T-helper 22 cell (primary cell): ENCODE data around the gene FOLR2.
"Not testable (repeated sequence)": the region's sequence is repeated elsewhere in the genome, so short reads cannot be mapped to it uniquely, and the experiment has no call there.

Source experiments
- DNase-seq: peaks from one replicate; pipeline ENCODE4 v3.0.0-alpha.2; 2020; ENCODE audit warnings: low read depth

The FOLR2 gene

GRCh38 chr11:72216638-72217037, at the start of gene FOLR2:
FOLR2 (plus strand) TSS chr11:72216794; CDS start chr11:72218585, 1,791 bp downstream.
- no peak for DNase-seq

GRCh38 chr11:72169046-72169555, 47.5 kb upstream of the FOLR2 start:
- not testable (repeated sequence) for DNase-seq

GRCh38 chr11:72169754-72170153, 46.8 kb upstream of the FOLR2 start:
- not testable (repeated sequence) for DNase-seq

- not testable (repeated sequence) for DNase-seq
Measured at GRCh38 chr11:72172043-72172442, 44.6 kb upstream of the FOLR2 start.

- DNase-seq: no peak
Measured at GRCh38 chr11:72173291-72173690, 43.3 kb upstream of the FOLR2 start.

- DNase-seq: no peak
Measured at GRCh38 chr11:72174302-72175070, 42.1 kb upstream of the FOLR2 start.

GRCh38 chr11:72177656-72178055, 38.9 kb upstream of the FOLR2 start:
- no peak for DNase-seq

- no peak for DNase-seq
Measured at GRCh38 chr11:72179049-72179803, 37.4 kb upstream of the FOLR2 start.

GRCh38 chr11:72179804-72180396, 36.7 kb upstream of the FOLR2 start:
- no peak for DNase-seq

- DNase-seq: not testable (repeated sequence)
Measured at GRCh38 chr11:72180892-72181552, 35.6 kb upstream of the FOLR2 start.

- not testable (repeated sequence) for DNase-seq
Measured at GRCh38 chr11:72181553-72181958, 35.0 kb upstream of the FOLR2 start.

- DNase-seq: no peak
Measured at GRCh38 chr11:72188267-72188666, 28.3 kb upstream of the FOLR2 start.

GRCh38 chr11:72189455-72190250, 26.9 kb upstream of the FOLR2 start:
- no peak for DNase-seq

GRCh38 chr11:72190631-72191071, 25.9 kb upstream of the FOLR2 start:
- DNase-seq: no peak

- no peak for DNase-seq
Measured at GRCh38 chr11:72191961-72192381, 24.6 kb upstream of the FOLR2 start, which contains the start of gene FOLR1. FOLR1 (plus strand) TSS chr11:72192140; CDS start chr11:72192174, 34 bp downstream.

GRCh38 chr11:72195518-72196270, 20.9 kb upstream of the FOLR2 start:
- no peak for DNase-seq

- not testable (repeated sequence) for DNase-seq
Measured at GRCh38 chr11:72201445-72201844, 15.1 kb upstream of the FOLR2 start.

- no peak for DNase-seq
Measured at GRCh38 chr11:72202571-72202970, 14.0 kb upstream of the FOLR2 start.

GRCh38 chr11:72203163-72203562, 13.4 kb upstream of the FOLR2 start:
- DNase-seq: no peak

GRCh38 chr11:72204886-72205285, 11.7 kb upstream of the FOLR2 start:
- DNase-seq: no peak
